Inflammatory macrophage (primary cell): ENCODE results near the gene NEU4.
"Not testable (repeated sequence)": the region's sequence is repeated elsewhere in the genome, so short reads cannot be mapped to it uniquely, and the experiment has no call there.

Source experiments
- DNase-seq, 2 donors: peaks; one replicate each; pipeline ENCODE4 v3.0.0-alpha.2; 2020 to 2022

NEU4 gene

DNA sequence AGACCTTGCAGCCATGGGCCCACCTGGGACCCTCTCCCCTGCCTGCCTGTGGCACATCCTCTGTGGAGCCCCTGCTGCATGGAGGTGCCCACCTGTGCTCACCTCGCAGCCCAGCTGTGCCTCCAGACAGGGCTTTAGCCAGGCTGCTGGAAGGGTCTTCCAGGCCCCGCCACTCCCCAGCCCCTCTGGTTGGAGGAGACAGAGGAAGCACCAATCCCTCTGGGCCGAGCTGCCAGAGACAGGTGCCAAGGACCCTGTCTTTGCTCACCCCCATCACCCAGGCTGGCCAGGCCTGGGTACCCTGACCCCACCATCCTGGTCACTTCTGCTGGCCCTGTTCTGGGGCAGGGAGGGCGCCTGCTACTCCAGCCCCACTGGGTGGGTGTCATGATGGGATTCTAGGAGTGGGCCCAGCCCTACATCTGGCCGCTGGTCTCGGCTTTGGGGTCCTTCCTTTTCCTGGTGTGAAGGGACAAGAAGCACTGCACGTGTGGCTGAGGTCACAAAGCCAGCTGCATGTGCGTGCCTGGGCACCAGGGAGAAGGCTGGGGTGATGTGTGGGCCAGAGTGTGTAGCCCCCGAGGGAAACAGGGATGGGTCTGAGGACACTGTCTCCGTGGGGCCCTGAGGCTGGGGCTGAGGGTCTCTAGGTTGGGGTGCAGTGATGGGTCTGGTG, 9.3 kb upstream of the NEU4 start:
- no peak for DNase-seq

DNA sequence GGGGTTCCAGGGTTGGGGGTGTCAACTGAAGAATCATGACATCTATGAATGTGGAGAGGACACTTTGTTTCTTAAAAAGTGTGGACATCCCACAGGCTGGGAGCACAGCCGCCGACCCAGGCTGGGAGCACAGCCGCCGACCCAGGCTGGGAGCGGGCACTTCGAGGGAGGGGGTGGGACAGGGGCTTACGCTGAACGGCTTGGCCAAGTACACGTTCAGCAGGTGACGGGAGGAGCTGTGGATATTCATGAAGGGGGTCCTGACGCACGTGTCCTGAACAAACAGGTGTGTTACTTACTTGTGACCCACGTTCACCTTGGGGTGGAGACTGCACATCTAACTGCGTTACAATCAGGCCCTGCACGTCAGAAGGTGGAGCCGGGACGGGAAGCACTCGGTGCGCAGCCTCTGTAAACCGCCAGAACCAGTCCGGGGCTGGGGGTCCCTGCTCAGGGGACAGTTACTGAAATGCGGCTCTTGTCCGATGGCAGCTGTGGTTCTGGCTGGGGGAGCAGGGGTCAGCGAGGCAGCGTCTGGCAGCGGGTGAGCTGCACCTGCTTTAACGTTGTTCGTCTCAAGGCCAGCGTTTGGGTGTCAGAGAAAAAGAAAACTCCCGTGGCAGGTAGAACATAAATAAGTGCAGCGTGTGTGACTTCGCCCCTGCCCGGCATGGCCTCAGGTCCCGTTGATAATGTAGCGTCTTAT, 8.6 kb upstream of the NEU4 start:
- DNase-seq: not testable (repeated sequence)

DNA sequence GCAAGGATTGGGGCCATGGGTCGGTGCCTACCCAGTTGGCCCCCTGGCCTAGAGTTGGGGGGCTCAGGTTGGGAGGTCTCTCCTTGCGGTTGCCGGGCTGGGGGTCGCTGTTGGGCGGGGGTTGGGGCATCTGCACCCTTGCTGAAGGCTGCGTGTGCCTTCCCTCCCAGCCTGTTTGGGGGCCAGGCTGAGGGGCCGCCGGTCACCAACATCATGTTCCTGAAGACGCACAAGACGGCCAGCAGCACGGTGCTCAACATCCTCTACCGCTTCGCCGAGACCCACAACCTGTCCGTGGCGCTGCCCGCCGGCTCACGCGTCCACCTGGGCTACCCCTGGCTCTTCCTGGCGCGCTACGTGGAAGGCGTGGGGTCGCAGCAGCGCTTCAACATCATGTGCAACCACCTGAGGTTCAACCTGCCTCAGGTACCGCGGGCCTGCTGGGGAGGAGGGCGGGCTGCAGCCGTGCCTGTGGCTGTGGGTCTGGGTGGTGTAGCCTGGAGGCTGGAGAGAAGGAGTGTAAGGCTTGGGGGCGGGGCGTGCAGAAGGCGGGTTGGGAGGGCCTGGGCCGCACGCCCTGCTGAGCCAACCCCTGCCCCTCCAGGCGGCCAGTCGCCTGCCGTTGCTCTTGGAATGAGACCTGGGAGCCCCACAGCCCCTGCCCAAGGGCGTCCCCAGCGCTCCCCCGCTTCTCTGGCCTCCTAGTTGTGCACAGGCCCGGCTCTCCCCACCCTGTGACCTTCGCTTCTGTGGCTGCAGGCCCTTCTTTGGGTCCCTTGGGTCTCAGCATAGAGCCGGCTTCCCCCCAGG, 7.2 kb upstream of the NEU4 start:
- DNase-seq: no peak

DNA sequence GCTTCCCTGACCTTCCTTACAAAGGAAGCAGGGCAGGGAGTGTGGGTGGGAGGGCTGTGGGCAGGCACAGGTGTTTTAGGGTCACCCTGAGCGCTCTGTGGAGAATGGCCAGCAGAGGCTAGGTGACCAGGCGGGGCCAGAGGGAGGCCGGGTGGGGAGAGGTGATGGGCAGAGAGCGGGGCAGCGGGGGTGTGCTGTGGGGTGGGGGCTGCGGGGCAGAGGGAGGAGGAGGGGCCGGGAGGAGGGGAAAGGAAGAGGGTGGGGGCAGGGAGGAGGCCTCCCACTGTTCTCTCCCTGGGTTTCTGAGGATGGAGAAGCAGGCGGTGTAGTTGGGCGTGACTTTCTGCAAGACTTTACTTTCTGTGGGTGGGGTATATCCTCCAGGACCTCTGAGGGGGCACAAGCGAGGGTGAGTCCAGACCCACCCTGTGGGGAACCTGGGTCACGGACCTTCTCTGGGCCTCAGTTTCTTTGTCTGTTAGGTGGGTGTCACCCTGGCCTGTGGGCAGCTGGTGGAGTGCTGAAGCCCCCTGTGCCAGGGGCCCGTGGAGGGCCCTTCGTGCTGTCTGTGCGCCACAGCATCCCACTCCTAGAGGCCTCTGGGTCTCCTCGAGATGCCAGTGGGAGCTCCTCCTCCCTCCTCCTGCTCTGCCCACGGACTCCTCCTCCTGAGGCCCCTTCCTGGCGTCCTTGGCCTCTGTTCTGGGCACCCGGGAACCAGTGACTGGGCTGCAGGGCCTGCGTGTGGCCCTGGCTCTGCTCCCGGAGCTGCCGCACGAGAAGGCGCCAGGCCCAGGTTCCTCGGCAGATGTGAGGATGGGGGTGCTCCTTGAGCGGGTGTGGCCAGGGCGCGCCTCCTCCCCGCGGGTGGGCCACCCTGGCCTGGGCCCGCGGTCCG, 6.3 kb upstream of the NEU4 start:
- DNase-seq: no peak

DNA sequence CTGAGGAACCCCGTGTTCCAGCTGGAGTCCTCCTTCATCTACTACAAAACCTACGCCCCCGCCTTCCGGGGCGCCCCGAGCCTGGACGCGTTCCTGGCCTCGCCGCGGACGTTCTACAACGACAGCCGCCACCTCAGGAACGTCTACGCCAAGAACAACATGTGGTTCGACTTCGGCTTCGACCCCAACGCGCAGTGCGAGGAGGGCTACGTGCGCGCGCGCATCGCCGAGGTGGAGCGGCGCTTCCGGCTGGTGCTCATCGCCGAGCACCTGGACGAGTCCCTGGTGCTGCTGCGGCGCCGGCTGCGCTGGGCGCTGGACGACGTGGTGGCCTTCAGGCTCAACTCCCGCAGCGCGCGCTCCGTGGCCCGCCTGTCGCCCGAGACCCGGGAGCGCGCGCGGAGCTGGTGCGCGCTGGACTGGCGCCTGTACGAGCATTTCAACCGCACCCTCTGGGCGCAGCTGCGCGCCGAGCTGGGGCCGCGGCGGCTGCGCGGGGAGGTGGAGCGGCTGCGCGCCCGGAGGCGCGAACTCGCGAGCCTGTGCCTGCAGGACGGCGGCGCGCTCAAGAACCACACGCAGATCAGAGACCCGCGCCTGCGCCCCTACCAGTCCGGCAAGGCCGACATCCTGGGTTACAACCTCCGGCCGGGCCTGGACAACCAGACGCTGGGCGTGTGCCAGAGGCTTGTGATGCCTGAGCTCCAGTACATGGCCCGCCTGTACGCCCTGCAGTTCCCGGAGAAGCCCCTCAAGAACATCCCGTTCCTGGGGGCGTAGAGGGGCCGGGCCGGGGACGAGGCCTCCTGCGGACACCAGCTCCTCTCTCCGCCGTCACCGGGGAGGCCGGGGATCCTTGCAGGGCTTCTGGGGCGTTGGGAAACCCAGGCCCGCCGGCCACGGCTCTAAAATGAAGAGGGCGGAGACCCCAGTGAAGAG, 5.3 kb upstream of the NEU4 start:
- peak; percentile 5 to 26 for DNase-seq

DNA sequence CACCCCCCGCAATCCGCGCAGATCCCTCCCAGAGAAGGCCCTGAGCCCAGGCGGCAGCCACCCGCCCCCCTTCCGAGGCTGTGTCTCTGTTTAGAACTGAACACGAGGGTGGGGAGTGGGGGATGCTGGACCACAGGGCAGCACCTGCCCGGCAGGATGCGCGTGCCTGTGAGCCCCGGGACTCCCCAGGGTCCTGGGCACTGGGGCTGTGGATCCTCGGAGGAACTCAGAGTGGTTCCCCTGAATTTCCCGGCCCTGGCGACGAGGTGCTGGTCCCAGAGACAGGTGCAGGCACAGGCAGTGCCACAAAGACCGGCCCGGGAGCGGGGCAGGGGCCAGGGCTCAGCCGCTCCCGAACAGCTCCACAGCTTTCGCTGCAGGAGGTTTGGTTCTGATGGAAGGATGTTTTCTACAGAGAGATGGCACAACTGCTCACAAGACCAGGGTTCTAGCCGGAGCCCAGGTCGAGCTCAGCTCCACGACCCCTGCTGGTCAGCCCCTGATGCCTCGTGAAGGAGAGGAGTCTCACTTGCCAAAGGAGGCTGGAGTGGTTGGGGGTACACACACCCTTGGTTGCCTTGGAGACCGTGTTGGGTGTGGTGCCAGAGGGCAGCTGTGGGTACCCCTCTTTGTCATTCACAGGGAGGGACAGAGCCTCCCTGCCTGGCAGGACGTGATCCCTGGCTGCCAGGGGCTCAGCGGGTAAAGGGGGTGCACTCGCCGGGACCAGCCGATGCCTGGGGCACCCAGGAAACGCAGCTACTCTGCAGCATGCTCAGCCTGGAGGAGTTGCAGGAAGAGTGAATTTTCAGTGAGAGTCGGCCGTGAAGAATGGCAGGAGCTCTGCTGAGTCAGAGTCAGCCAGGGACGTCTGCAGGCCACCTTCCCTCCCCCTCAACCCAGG, 4.4 kb upstream of the NEU4 start:
- no peak for DNase-seq

DNA sequence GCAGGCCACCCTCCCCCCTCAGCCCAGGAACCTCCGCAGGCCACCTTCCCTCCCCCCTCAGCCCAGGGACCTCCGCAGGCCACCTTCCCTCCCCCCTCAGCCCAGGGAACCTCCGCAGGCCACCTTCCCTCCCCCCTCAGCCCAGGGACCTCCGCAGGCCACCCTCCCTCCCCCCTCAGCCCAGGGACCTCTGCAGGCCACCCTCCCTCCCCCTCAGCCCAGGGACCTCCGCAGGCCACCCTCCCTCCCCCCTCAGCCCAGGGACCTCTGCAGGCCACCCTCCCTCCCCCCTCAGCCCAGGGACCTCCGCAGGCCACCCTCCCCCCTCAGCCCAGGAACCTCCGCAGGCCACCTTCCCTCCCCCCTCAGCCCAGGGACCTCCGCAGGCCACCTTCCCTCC, 2.8 kb upstream of the NEU4 start:
- DNase-seq: not testable (repeated sequence)

DNA sequence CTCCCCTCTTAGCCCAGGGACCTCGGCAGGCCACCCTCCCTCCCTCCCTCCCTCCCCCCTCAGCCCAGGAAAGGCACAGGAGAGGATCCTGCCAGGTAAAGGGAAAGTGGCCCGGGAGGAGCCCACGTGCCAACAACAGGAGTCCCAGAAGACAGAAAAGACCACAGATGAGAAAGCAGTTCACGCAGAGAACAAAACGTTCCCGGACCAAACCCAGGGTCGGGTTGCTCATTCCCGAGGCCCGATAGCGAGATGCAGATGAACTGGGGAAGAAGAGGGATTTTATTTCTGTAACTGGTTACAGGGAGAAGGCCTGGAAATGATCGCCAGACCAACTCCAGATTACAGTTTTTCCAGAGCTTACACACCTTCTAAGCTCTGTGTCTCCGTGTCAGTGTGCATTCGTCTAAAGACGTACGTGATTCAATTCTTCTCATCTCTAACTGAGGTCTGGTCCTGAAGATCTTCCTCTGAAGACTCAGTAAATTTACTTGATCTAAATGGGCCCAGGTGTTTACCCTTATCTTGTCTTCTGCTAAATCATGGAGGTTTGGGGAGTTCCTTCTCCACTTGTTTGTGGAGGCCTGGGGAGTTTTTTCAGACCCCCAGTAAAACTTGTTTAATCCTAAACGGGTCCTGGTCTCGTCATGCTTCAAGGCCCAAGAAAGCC, 807 bp upstream of the NEU4 start:
- DNase-seq: no peak

DNA sequence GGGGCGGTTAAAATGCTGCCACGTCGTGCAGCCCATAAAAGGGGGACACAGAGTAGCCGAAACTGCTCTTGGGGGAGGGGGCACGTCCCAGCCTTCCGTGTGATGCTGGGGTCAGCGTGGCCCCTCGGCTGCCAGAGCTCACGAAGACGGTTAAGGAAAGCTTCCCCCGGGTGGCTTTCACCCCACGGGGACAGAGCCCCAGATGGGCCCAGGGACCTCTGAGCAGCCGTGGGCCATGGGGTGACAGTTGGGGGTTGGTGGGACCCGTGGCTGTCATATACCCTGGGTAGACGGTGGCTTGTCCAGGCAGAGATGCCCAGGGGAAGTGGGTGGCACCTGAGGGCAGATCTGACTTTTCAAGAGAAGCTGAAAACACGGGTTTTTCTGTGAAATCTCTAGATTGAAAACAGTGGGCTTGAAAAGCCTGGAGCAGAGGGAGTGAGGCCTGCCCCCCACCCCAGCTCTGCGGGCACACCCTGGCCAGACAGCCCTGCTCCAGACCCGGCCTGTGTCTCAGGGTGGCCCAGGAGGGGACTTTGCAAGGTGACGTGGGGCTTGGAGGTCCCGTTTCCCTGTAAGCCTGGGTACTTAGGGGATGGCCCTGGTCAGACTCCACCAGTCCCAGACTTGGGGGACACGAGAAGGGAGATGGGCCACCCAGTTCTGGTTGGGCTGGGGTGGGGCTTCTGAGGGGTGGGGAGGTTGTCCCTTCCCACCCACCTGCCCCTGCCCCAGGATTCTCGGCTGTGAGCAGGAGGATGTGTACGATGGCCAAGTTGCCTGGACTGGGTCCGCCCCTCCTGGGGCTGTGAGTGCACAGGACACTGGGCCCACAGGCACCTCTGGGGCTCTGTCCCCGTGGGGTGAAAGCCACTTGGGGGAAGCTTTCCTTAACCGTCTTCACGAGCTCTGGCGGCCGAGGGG, 652 bp downstream of the NEU4 start:
- no peak for DNase-seq

DNA sequence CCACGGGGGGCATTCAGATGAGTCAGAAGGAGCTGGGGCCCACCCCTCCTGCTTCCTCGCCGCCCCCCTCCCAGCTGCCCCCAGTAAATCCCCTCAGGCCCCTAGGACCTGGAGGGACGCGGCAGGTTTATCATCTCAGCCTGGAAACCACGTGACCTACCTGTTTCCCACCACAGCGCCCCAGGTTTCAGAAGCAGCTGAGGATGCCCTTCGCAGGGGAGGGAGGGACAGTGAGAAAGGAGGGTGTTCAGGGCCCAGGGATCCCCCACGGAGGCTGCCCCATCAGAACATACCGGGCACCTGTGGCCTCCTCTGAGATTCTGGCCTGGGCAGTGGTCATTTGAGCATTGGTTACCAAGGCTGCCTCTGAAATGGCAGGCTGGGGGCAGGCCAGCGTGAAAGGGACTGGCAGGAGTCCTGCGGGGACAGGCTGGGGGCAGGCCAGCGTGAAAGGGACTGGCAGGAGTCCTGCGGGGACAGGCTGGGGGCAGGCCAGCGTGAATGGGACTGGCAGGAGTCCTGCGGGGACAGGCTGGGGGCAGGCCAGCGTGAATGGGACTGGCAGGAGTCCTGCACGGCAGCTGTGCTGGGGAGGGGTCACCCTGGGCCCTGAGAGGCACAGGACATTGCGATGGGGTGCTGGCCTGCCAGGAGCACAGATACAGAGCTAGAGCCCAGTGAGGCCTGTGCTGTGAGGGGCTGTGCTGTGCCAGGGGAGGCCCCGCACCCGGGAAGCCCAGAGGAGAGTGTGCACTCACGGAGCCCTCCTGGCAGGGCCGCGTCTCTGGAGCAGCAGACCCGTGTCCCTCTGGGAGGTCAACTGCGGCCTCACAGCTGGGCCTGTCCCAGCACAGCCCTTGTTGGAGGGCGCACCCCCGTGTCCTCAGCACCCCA, 1.6 kb downstream of the NEU4 start:
- no peak for DNase-seq

DNA sequence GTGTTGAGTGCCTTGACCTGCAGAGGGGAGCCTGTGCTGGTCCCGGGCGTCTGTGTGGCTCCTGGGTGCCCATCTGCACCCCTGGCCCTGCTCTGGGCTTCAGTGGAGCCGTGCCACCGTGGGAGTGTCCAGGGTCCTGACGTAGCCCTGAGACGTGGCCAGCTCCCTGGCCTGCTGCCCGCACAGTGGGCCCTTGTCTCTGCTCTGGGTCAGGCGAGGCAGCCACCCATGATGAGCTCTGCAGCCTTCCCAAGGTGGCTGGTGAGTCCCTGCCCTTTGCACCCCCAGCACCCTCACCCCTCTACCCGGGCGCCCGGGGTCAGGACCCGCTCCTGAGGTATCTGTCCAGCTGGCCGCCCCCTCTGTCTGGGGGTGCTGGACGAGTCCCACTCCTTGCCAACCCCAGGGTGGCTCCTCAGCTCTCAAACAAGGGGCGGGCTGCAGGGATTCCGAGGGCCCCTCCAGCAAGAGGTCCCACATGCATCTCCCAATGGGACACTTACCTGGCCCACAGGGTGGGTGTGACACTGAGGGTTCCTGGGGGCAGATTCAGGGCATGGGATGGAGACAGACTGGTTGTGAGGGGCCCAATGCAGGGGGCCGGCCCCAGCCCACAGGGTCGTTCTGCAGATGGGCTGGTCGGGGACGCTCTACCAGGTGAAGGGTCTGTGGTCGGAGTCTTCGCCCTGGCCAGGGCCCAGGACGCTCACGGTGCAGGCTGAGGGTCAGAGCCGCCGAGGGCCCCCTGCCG, 2.4 kb downstream of the NEU4 start:
- DNase-seq: no peak

DNA sequence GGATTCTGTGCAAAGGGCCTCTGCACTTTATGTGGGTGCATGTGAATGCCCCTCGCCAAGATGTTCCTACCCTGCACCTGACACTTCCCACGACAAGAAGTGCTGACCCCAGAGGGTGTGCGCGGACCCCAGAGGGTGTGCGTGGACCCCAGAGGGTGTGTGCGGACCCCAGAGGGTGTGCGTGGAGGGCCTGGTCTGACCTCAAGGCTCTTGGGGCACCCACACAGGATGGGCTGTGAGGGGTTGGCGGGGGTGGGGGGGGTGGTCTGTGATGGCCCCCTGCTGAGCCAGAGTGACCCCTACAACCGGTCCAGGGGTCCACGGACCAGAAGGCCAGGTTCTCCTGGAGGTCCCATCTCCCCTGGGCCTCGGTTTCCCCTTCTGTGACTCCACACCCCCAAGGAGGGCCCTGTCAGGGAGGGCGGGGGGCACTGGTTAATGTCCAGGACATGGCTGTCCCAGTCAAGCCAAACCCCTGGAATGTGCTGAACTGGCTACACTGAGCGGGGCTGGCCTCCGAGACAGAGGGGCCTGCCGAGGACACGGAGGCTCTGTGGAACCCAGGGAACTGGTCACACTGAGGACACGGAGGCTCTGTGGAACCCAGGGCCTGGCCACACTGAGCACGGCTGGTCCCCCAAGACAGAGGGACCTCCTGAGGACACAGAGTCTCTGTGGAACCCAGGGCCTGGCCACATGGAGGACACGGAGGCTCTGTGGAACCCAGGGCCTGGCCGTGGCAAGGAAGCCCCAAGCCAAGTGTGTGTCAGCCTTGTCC, 3.1 kb downstream of the NEU4 start:
- DNase-seq: no peak

DNA sequence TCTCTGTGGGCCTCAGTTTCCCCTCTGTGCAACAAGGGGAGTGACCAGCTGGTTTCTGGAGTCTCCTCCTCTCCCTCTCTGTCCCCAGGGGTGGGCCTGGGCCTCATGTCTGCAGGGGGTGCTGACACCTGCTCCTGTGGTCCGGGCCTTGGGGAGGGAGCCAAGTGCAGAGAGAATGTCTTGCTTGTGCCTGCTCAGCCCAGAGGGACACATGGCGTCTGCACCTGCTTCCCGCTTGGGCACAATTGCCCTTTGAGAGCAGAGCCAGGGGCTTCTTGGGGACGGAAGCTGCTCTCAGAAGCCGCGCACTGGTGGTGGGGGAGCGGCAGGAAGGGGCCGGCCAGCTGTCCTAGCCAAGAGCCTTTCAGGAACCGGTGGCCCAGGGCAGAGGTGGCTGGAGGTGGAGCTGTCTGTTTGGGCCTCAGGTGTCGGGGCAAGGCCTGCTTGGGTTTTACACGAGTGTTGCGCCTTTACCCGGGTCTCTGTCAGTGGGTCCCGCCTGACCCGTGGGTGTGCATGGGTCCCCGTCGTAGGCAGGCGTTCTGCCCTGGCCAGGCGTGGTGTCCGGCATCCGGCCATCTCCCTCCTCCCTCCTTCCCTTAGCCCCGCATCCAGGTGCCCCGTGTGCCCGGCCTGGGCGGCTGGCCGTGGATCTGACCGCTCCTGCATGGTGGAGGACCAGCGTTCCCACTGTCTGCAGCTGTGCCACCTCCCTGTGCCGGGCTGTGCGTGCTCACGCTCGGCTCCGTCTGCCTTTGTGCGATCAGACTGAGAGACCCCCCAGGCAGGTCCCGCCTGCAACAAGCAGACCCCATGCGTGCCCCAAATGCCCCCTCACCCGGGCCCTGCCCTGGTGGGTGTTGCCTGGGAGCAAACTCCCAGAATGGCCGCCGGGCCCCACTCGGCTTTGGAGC, 4.0 kb downstream of the NEU4 start:
- DNase-seq: no peak

DNA sequence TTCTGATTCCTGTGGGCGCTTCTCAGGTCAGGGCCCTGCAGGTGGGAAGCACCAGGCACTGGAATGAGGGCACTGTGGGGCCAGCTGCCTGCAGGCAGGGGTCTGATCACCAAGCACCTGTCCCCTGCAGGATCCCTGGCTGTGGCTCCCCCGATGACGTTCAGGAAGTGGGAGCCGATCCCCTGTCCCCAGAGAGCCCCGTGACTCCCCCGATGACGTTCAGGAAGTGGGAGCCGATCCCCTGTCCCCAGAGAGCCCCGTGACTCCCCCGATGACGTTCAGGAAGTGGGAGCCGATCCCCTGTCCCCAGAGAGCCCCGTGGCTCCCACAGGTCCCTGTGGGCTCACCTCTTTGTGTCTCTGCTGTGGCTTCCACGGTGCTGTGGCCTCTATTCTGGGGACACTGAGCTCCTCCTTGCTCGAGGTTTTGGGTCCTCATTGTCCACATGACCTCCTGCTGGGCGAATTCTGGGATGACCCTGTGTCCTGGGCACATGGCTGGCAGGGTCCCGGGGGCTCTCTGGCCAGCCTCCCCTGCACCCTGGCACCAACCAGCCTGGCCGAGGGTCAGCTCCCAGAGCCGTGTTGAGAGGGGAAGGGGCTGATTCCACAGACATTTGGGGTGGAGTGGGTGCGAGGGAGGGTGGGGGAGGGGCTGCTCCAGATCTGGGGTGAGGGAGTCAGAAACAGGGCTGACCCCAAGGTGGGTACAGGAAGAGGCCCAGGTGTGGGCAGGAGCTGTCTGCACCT, 4.8 kb downstream of the NEU4 start:
- peak in 1 of 2 donors; percentile 29 for DNase-seq
